ENCODE measurements around the gene USO1.

DNA sequence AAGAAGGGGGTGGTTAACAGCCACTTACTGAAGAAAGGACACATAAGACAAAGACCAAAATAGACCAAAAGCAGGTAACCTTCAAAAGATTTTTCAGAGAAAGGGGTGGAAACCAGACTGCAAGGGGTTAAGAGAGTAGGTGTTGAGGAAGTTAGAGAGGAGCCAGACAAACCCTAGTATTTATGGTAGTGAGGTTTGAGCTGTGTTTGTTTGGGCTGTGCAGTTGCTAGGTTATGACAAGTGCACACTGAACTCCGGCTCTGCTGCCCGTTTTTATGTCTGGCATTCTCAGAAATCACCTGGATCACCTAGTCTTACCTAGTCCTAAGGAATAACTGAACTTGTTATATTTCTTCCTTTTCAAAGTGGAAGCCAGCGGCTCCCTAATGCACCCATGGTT is 28.3 kb upstream of the USO1 start:
- TF ChIP-seq TAF1 (IDR thresholded peaks at IDR 0.05; ENCODE audit: low read depth, low read length) (no peak), POLR2A (IDR thresholded peaks at IDR 0.05; ENCODE audit: low read depth, low read length) (no peak), SPI1 (IDR thresholded peaks at IDR 0.05; ENCODE audit: low read depth, low read length) (no peak), POU2F2 (IDR thresholded peaks at IDR 0.05; ENCODE audit: low read depth, low read length) (no peak), POLR2AphosphoS5 (IDR thresholded peaks at IDR 0.05; ENCODE audit: low read depth, low read length) (no peak), PAX5 (IDR thresholded peaks at IDR 0.05; ENCODE audit: insufficient read depth, low read length, severe bottlenecking) (no peak)
